Fibroblast of the aortic adventitia (primary cell): ENCODE measurements around the gene ARHGAP21. TPM values are rescaled to one million over a fixed set of nuclear protein-coding genes. Genes with fewer than 3 reads are reported as not detected.

Experiments
- DNase-seq: peaks from one replicate; pipeline ENCODE4 v3.0.0-alpha.2; 2010; ENCODE audit warnings: low read depth
- H3K4me3 ChIP-seq: 2 replicates; pipeline ENCODE4 v1.5.1; 2011; ENCODE audit warnings: low read depth, mild to moderate bottlenecking, control low read depth, low read length, moderate library complexity
- CTCF ChIP-seq: IDR thresholded peaks from 2 replicates; pipeline ENCODE4 v1.5.1; 2011; ENCODE audit warnings: mild to moderate bottlenecking, low read length, control low read depth, inconsistent platforms; ENCODE audit not compliant: insufficient read depth
- small RNA-seq: library from RNA; depleted of rRNA; stranded (forward); fragments of <200 nt; gene quantifications from one replicate; pipeline ENCODE3, GENCODE V24; 2012
- total RNA-seq: library from RNA; depleted of rRNA; stranded (reverse); fragments of >200 nt; gene quantifications from 2 replicates; pipeline ENCODE4 v1.2.3, GENCODE V29; 2012; ENCODE audit warnings: low replicate concordance

ARHGAP21 gene
- total RNA-seq, 1 donor = 252 TPM

- H3K4me3 ChIP-seq = no peak overlapping the region
- no peak for TF ChIP-seq CTCF
- DNase-seq = no peak
These were observed 181.1 kb downstream of the ARHGAP21 start for GRCh38 chr10:24542314-24543270.

GRCh38 chr10:24541239-24541753 is 182.4 kb downstream of the ARHGAP21 start:
- DNase-seq = no peak
- TF ChIP-seq CTCF = no peak
- no peak overlapping the region for H3K4me3 ChIP-seq

- DNase-seq = no peak
- H3K4me3 ChIP-seq = no peak overlapping the region
- TF ChIP-seq CTCF = no peak
These were observed 187.1 kb downstream of the ARHGAP21 start for GRCh38 chr10:24536636-24537035.

GRCh38 chr10:24533981-24534380 is 189.7 kb downstream of the ARHGAP21 start:
- no peak overlapping the region for H3K4me3 ChIP-seq
- DNase-seq = no peak
- TF ChIP-seq CTCF = no peak

Small RNA genes lying within 50 kb of the gene (small RNA-seq; reads per million reads assigned to genes)
- not detected for gene RNA5SP305

Other genes with a start within 250 kb of the ARHGAP21 start
- 34.4 and 39.6 TPM in 2 replicates for gene PRTFDC1, start 228.7 kb upstream of the ARHGAP21 start, total RNA-seq